Activated CD4-positive, CD25-positive, alpha-beta regulatory T cell treated with anti-CD3 and anti-CD28 coated beads, Interleukin-2, amount 50 U/mL, for 16 hours (primary cell): ENCODE data around the gene RHOH.
"Not testable (repeated sequence)": the region's sequence is repeated elsewhere in the genome, so short reads cannot be mapped to it uniquely, and the experiment has no call there.

Experiments used
- DNase-seq: peaks from one replicate; pipeline ENCODE4 v3.0.0-alpha.2; 2020; ENCODE audit warnings: low read depth, low spot score

Gene RHOH

GRCh38 chr4:40196724-40197281, at the start of gene RHOH:
TSS of gene RHOH (plus strand) at chr4:40197031. CDS start at chr4:40243387, 46,356 bp downstream.
- DNase-seq: peak; percentile 57

- not testable (repeated sequence) for DNase-seq
Measured at GRCh38 chr4:40147490-40147889, 49.3 kb upstream of the RHOH start.

- peak; percentile 73 for DNase-seq
Measured at GRCh38 chr4:40149960-40150385, 46.9 kb upstream of the RHOH start.

- no peak for DNase-seq
Measured at GRCh38 chr4:40150932-40151331, 45.9 kb upstream of the RHOH start.

GRCh38 chr4:40152637-40153036, 44.2 kb upstream of the RHOH start:
- DNase-seq: no peak

GRCh38 chr4:40157436-40157835, 39.4 kb upstream of the RHOH start:
- DNase-seq: no peak

GRCh38 chr4:40160258-40160657, 36.6 kb upstream of the RHOH start:
- DNase-seq: no peak

GRCh38 chr4:40164459-40164858, 32.4 kb upstream of the RHOH start:
- DNase-seq: no peak

- no peak for DNase-seq
Measured at GRCh38 chr4:40165916-40166315, 30.9 kb upstream of the RHOH start.

- DNase-seq: no peak
Measured at GRCh38 chr4:40168070-40168469, 28.8 kb upstream of the RHOH start.

- DNase-seq: no peak
Measured at GRCh38 chr4:40170588-40170987, 26.2 kb upstream of the RHOH start.

- no peak for DNase-seq
Measured at GRCh38 chr4:40173470-40173875, 23.4 kb upstream of the RHOH start.

- no peak for DNase-seq
Measured at GRCh38 chr4:40176602-40177001, 20.2 kb upstream of the RHOH start.

- no peak for DNase-seq
Measured at GRCh38 chr4:40177591-40177990, 19.2 kb upstream of the RHOH start.

GRCh38 chr4:40178672-40179071, 18.2 kb upstream of the RHOH start:
- DNase-seq: no peak

GRCh38 chr4:40179360-40179759, 17.5 kb upstream of the RHOH start:
- DNase-seq: no peak

GRCh38 chr4:40180356-40180755, 16.5 kb upstream of the RHOH start:
- DNase-seq: no peak

GRCh38 chr4:40182001-40182400, 14.8 kb upstream of the RHOH start:
- no peak for DNase-seq

- DNase-seq: no peak
Measured at GRCh38 chr4:40182954-40183353, 13.9 kb upstream of the RHOH start.

GRCh38 chr4:40183615-40184411, 13.0 kb upstream of the RHOH start:
- no peak for DNase-seq

GRCh38 chr4:40185830-40186664, 10.8 kb upstream of the RHOH start:
- no peak for DNase-seq

- DNase-seq: no peak
Measured at GRCh38 chr4:40186665-40187014, 10.2 kb upstream of the RHOH start.
